Hepatocyte (in vitro differentiated cells): ENCODE data around the gene MACROD2. TPM values are rescaled to one million over a fixed set of nuclear protein-coding genes. Genes with fewer than 3 reads are reported as not detected.

Experiments
- DNase-seq: peaks from one replicate; pipeline ENCODE4 v3.0.0-alpha.2; 2016; ENCODE audit warnings: low spot score
- H2AFZ ChIP-seq: fragments of 200-600 bp; sonication (generic); 2 replicates; pipeline ENCODE4 v1.6.0; 2016; ENCODE audit warnings: antibody characterized with exemption, mild to moderate bottlenecking
- H3K27ac ChIP-seq: fragments of 200-600 bp; sonication (generic); 2 replicates; pipeline ENCODE4 v1.5.1; 2016; ENCODE audit warnings: mild to moderate bottlenecking
- H3K27me3 ChIP-seq: fragments of 200-600 bp; sonication (generic); 2 replicates; pipeline ENCODE4 v1.6.1; 2016
- H3K36me3 ChIP-seq: fragments of 200-600 bp; sonication (generic); replicated peaks from 2 replicates; pipeline ENCODE4 v1.5.1; 2016; ENCODE audit warnings: low read depth; ENCODE audit not compliant: insufficient read depth
- H3K4me1 ChIP-seq: fragments of 200-600 bp; sonication (generic); 2 replicates; pipeline ENCODE4 v1.5.1; 2016; ENCODE audit warnings: mild to moderate bottlenecking, moderate library complexity; ENCODE audit not compliant: insufficient read depth
- H3K4me2 ChIP-seq: fragments of 200-600 bp; sonication (generic); 2 replicates; pipeline ENCODE4 v1.6.0; 2016
- H3K4me3 ChIP-seq: fragments of 200-600 bp; sonication (generic); 2 replicates; pipeline ENCODE4 v1.5.1; 2016; ENCODE audit warnings: mild to moderate bottlenecking
- H3K79me2 ChIP-seq: fragments of 200-600 bp; sonication (generic); 2 replicates; pipeline ENCODE4 v1.6.0; 2017; ENCODE audit warnings: mild to moderate bottlenecking
- H3K9me2 ChIP-seq: fragments of 200-600 bp; sonication (generic); replicated peaks from 2 replicates; pipeline ENCODE4 v1.6.0; 2017; ENCODE audit warnings: mild to moderate bottlenecking; ENCODE audit not compliant: insufficient read depth
- H3K9me3 ChIP-seq: fragments of 200-600 bp; sonication (generic); 2 replicates; pipeline ENCODE4 v1.5.1; 2016; ENCODE audit warnings: low read depth, mild to moderate bottlenecking
- H4K20me1 ChIP-seq: fragments of 200-600 bp; sonication (generic); 2 replicates; pipeline ENCODE4 v1.6.0; 2016; ENCODE audit warnings: mild to moderate bottlenecking; ENCODE audit not compliant: insufficient read depth, poor library complexity, severe bottlenecking
- CTCF ChIP-seq: fragments of 200-600 bp; sonication (generic); IDR thresholded peaks from 2 replicates; pipeline ENCODE4 v1.5.1; 2016; ENCODE audit warnings: antibody characterized with exemption, mild to moderate bottlenecking; ENCODE audit not compliant: poor library complexity
- EZH2 ChIP-seq: fragments of 200-600 bp; sonication (generic); IDR thresholded peaks from 2 replicates; pipeline ENCODE4 v1.6.1; 2016; ENCODE audit warnings: antibody characterized with exemption, mild to moderate bottlenecking, borderline replicate concordance
- EZH2phosphoT487 ChIP-seq: fragments of 200-600 bp; sonication (generic); IDR thresholded peaks from one replicate; pipeline ENCODE4 v1.6.1; 2018; ENCODE audit warnings: antibody characterized with exemption, mild to moderate bottlenecking, low read depth, moderate library complexity; ENCODE audit not compliant: unreplicated experiment, severe bottlenecking
- WGBS: methylation state at CpG from one replicate; pipeline ENCODE4 v1.1.6; 2016; ENCODE audit warnings: low lambda C conversion rate; ENCODE audit errors: missing lambda C conversion rate; 5-methylcytosine and 5-hydroxymethylcytosine counted together
- polyA plus RNA-seq: library from polyadenylated mRNA; unstranded; fragments of >200 nt; fragmentation: Nextera tagmentation; extraction: Ambion mirVana; gene quantifications from 2 replicates; pipeline ENCODE4 v1.2.1, GENCODE V29; 2016
- total RNA-seq: library from RNA; depleted of rRNA; stranded (reverse); fragments of >200 nt; gene quantifications from 2 replicates; pipeline ENCODE4 v1.2.3, GENCODE V29; 2014

The MACROD2 gene
- total and polyA plus RNA-seq, 2 experiments from 2014 or later, result 2.4 to 3.1 TPM

- Histone ChIP-seq H3K4me1 (no peaks in the 10 kb centered on the region), H3K27me3 (no peaks in the 10 kb centered on the region), H2AFZ (no peak overlapping the region), H3K9me2 (no peaks in the 10 kb centered on the region), H3K36me3 (no peaks in the 10 kb centered on the region), H3K27ac (no peak overlapping the region), H3K79me2 (no peaks in the 10 kb centered on the region), H3K9me3 (no peaks in the 10 kb centered on the region), H3K4me3 (no peak overlapping the region), H3K4me2 (no peak overlapping the region), H4K20me1 (no peaks in the 10 kb centered on the region)
- 96% methylated on average over 1 of the region's 1 CpG for WGBS
- DNase-seq, result no peak
- TF ChIP-seq CTCF (no peak), EZH2phosphoT487 (no peak), EZH2 (no peak)
These were observed 296.2 kb downstream of the MACROD2 start for GRCh38 chr20:14291502-14291901.

GRCh38 chr20:14295238-14295637 is 299.9 kb downstream of the MACROD2 start:
- Histone ChIP-seq H3K27ac (no peak overlapping the region), H3K4me1 (no peaks in the 10 kb centered on the region), H3K9me3 (no peaks in the 10 kb centered on the region), H4K20me1 (no peaks in the 10 kb centered on the region), H3K27me3 (no peaks in the 10 kb centered on the region), H3K36me3 (no peaks in the 10 kb centered on the region), H3K4me2 (no peak overlapping the region), H2AFZ (no peak overlapping the region), H3K9me2 (no peaks in the 10 kb centered on the region), H3K79me2 (no peaks in the 10 kb centered on the region), H3K4me3 (no peak overlapping the region)
- WGBS, result 34% methylated on average over 2 of the region's 2 CpGs
- no peak for DNase-seq
- TF ChIP-seq EZH2phosphoT487 (no peak), EZH2 (no peak), CTCF (no peak)

GRCh38 chr20:14295770-14296309 is 300.5 kb downstream of the MACROD2 start:
- no peaks in the 10 kb centered on the region for H3K36me3 ChIP-seq
- H4K20me1 ChIP-seq, result no peaks in the 10 kb centered on the region
- H3K27me3 ChIP-seq, result no peaks in the 10 kb centered on the region
- H3K9me2 ChIP-seq, result no peaks in the 10 kb centered on the region
- H3K4me3 ChIP-seq, result no peak overlapping the region
- H3K27ac ChIP-seq, result no peak overlapping the region
- H3K79me2 ChIP-seq, result no peaks in the 10 kb centered on the region
- WGBS, result 44% methylated on average over 3 of the region's 3 CpGs
- no peak for DNase-seq
- H3K4me1 ChIP-seq, result no peaks in the 10 kb centered on the region
- H2AFZ ChIP-seq, result no peak overlapping the region
- H3K9me3 ChIP-seq, result no peaks in the 10 kb centered on the region
- TF ChIP-seq EZH2phosphoT487, result no peak
- TF ChIP-seq CTCF, result no peak
- no peak for TF ChIP-seq EZH2
- H3K4me2 ChIP-seq, result no peak overlapping the region

- Histone ChIP-seq H3K36me3 (no peaks in the 10 kb centered on the region), H3K4me3 (no peak overlapping the region), H4K20me1 (no peaks in the 10 kb centered on the region), H3K4me2 (no peak overlapping the region), H3K9me2 (no peaks in the 10 kb centered on the region), H3K79me2 (no peaks in the 10 kb centered on the region), H3K4me1 (peaks cover 6% of the 10 kb centered on the region), H3K9me3 (no peaks in the 10 kb centered on the region), H2AFZ (no peak overlapping the region), H3K27ac (no peak overlapping the region), H3K27me3 (no peaks in the 10 kb centered on the region)
- no peak for DNase-seq
- WGBS, result 77% methylated on average over 4 of the region's 4 CpGs
- TF ChIP-seq EZH2, result no peak
- TF ChIP-seq CTCF, result no peak
- no peak for TF ChIP-seq EZH2phosphoT487
These were observed 304.5 kb downstream of the MACROD2 start for GRCh38 chr20:14299831-14300230.
